NAMALWA (cell line): Measurements from ENCODE around the gene TMEM121B.

ENCODE experiments used
- DNase-seq: peaks from one replicate; pipeline ENCODE4 v3.0.0-alpha.2; 2015; ENCODE audit warnings: low spot score

The TMEM121B gene

DNA sequence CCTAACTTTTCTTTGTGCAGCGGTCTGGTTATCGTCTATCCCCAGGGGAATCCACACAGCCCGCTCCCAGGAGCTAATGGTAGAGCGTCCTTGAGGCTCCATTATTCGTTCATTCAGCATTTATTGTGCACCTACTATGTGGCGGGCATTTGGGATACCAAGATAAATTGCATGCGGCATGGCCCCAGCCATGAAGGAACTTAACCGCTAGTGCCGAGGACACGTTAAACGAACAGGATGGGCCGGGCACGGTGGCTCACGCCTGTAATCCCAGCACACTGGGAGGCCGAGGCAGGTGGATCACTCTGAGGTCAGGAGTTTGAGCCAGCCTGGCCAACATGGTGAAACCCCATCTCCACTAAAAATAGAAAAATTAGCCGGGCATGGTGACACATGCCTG lies 11.2 kb downstream of the TMEM121B start:
- no peak for DNase-seq

DNA sequence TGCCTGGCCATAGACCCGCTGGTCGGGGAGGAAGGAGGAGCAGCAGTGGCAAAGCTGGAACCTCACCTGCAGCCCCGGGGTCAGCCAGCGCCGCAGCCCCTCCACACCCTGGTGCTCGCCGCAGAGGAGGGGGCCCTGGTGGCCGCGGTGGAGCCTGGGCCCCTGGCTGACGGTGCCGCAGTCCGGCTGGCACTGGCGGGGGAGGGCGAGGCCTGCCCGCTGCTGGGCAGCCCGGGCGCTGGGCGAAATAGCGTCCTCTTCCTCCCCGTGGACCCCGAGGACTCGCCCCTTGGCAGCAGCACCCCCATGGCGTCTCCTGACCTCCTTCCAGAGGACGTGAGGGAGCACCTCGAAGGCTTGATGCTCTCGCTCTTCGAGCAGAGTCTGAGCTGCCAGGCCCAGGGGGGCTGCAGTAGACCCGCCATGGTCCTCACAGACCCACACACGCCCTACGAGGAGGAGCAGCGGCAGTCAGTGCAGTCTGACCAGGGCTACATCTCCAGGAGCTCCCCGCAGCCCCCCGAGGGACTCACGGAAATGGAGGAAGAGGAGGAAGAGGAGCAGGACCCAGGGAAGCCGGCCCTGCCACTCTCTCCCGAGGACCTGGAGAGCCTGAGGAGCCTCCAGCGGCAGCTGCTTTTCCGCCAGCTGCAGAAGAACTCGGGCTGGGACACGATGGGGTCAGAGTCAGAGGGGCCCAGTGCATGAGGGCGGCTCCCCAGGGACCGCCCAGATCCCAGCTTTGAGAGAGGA lies 11.9 kb downstream of the TMEM121B start:
- DNase-seq = no peak

GRCh38 chr22:17108256-17109112 lies 12.7 kb downstream of the TMEM121B start:
- no peak for DNase-seq

- no peak for DNase-seq
Observed at GRCh38 chr22:17107547-17107810, 13.7 kb downstream of the TMEM121B start.

DNA sequence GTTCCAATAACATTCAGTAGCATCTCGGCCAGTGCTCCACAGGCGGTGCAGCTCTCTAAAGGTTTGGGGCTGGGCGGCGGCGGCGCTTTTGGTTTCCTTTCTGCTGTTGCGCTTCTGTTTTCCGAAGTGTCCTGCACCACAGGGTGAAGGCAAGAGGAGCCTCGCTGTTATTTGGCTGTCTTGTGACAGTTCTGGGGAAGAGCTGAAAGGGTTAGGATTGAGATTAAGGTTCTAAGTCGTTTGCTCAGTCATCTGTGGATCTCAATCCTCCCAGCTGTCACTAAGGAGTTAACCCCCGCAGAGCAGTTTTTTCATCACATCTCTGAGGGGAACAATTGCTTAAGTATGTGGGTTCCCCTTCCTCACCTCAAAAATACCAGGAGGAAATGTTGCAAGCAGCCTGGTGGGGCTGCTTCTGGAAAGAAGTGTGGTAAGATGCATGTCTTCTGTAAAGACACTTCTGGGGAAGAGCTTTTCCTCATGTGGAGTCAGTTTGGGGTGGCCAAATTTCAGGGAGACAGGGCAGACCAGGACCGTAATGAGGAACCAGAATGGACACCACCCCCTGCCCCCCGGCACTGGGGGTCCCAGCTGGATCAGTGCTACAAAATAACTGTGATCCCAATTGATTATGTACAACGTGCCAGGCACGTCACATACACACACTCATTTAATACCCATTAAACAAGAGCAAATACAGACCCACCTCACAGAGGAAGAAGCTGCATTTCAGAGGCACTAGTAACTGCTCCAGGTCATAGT lies 14.2 kb downstream of the TMEM121B start:
- DNase-seq = no peak

DNA sequence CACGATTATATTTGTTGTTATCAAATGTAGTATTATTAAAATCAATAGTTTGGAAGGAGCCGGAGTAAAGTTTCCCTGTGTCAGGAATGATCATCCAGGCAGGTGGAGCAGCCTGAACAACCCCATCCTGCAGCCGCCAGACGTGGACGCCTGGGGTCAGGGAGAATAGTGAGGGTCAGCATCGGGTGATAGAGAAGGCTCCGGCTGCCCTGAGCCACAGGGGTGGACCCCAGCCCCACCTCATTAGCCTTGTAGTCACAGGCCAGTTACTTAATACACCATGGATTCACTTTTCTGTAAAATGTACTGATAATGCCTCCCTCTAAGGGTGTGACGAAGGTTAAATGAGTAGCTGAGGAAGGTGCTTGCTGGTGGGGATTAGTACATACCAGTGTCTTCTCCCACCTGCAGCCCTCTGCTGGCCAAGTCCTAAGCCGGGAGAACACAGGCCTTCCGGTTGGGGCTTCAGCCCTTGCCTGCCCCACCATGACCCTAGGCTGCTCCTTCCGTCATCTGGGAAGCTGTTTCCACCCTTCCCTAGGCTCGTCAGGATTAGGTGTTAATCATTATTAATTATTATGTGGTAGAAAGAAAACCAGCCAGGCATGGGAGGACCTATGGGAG lies 14.9 kb downstream of the TMEM121B start:
- no peak for DNase-seq

GRCh38 chr22:17105143-17106129 lies 15.7 kb downstream of the TMEM121B start:
- DNase-seq = no peak

DNA sequence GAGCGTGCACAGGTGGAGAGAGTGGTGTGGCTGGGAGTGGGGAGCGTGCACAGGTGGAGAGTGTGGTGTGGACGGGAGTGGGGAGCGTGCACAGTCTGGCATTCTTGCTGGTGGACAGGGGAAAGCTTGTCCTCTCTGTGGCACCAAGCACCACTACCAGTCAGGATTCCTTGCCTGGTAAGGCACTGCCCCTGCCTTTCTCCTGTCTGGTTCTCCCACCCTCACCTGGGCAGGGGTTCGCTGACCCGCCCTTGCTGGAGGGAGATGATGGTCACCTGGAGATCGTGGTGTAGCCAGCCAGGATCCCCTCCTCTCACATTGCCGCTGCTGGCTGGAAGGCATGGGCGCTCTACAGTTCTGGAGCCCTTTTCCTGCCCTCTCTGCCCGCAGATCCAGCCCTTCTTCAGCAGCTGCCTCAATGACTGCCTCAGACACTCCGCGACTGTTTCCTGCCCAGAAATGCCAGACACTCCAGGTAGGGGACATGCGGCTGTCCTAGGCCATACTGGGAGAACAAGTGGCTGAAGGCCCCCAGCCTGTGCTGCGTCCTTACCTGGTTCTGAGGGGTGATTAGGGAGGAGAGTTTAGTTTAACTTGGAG lies 16.7 kb downstream of the TMEM121B start:
- no peak for DNase-seq

- no peak for DNase-seq
Observed at GRCh38 chr22:17103351-17103750, 17.8 kb downstream of the TMEM121B start.

GRCh38 chr22:17102297-17102667 lies 18.9 kb downstream of the TMEM121B start:
- DNase-seq = no peak

GRCh38 chr22:17101475-17102296 lies 19.5 kb downstream of the TMEM121B start:
- no peak for DNase-seq

DNA sequence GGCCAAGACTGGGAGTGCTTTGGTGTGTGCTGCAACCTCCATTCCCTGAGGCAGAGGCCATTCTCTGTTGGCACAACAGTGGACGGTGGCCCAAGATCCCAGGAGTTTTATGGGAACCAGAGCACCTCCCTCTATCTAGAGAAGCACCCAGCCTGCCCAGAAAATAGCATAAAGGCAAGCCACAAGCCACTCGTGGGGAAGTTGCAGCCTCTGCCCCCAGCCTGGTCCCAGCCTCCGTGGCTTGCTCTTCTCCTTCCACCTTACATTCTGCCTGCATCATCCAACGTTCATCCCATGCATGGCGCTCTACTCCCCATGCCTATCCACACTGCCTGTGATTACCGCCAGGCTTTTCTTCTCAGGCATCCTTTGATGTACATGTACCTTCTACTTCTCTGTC lies 20.5 kb downstream of the TMEM121B start:
- no peak for DNase-seq

DNA sequence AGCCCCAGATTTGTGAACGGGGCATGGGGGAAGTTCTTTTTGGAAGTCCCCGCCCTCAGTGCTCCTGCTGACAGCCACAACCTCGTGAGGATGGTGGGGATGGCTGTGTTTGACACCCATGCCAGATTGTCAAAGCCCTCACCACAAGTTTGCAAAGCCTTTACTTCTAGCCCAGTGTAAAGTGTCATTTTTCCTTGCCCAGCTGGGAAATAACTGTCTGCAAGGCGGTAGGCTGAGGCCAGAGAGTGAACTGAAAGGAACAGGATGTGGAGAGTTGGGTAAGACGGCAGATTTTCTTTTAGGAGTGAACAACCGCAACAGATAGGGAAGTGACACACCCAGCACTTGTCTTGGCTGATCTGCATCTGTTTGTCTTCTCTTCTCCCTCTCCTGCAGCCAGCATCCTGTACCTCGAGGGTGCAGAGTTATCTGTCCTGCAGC lies 22.8 kb downstream of the TMEM121B start:
- DNase-seq = no peak

DNA sequence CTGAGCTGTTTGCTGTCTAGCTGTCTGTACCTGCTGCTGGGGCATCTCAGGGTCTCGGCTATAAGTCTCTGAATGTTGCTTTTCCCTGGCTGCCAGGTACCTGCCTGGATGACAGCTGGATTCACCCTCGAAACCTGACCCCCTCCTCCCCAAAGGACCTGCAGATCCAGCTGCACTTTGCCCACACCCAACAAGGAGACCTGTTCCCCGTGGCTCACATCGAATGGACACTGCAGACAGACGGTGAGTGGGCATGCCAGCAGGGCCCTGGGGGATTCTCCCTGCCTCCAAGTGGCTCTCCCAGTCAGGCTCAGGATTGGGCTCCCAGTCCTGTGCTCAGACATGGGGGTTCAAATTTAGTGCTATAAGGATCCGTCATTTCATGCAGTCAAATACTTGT lies 23.5 kb downstream of the TMEM121B start:
- no peak for DNase-seq

GRCh38 chr22:17097062-17097461 lies 24.1 kb downstream of the TMEM121B start:
- DNase-seq = no peak

GRCh38 chr22:17096071-17096470 lies 25.1 kb downstream of the TMEM121B start:
- DNase-seq = no peak

GRCh38 chr22:17095538-17095937 lies 25.6 kb downstream of the TMEM121B start:
- DNase-seq = no peak

- no peak for DNase-seq
Observed at GRCh38 chr22:17093081-17093480, 28.1 kb downstream of the TMEM121B start.

DNA sequence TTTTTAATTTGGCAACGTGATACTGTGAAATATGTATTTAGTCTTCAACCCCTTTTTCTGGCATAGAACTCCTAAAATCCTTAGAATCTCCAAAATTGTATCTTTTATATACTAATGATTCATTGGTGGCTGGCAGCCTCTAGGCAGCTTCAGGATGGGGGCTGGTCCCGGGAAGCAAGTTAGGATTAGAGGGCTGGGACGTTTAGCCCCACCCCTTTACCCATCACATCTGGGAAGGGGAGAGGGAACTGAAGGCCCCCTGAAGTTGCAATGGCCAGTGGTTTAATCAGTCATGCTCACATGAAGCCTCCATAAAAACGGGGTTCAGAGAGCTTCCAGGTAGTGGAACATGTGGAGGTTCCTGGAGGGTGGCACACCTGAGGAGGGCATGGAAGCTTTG lies 29.3 kb downstream of the TMEM121B start:
- no peak for DNase-seq

GRCh38 chr22:17090550-17090949 lies 30.6 kb downstream of the TMEM121B start:
- no peak for DNase-seq
